ENCODE data around the gene MMP25. TPM values are rescaled to one million over a fixed set of nuclear protein-coding genes. Genes with fewer than 3 reads are reported as not detected.
A peak's percentile ranks its signal among the peaks of the same experiment; 100 is the strongest.

MMP25 gene
- total RNA-seq, 1 experiment from 2014 or later = 0.15 TPM

GRCh38 chr16:3059041-3059722 is 12.8 kb downstream of the MMP25 start:
- peak; percentile 93 for DNase-seq
- peak overlapping the region; percentile 90 for H3K4me2 ChIP-seq (ENCODE audit: low read depth, low read length, poor library complexity, severe bottlenecking)
- H3K27me3 ChIP-seq (ENCODE audit: low read length) = no peaks in the 10 kb centered on the region
- no peaks in the 10 kb centered on the region for H3K36me3 ChIP-seq (ENCODE audit: insufficient read depth, low read length)
- H3K9ac ChIP-seq (ENCODE audit: low read length) = peak overlapping the region; percentile 95
- H2AFZ ChIP-seq (ENCODE audit: low read length) = peak overlapping the region; percentile 88; the same call in 1 of the 2 replicates
- H3K79me2 ChIP-seq (ENCODE audit: low read length) = no peaks in the 10 kb centered on the region
- no peaks in the 10 kb centered on the region for H3K9me2 ChIP-seq (replicated peaks; ENCODE audit: insufficient read depth, low read length)
- peak overlapping the region; percentile 91 for H3K4me3 ChIP-seq (ENCODE audit: low read length)
- no peak overlapping the region for H3K27ac ChIP-seq (ENCODE audit: low read length)
- H4K20me1 ChIP-seq (ENCODE audit: insufficient read depth, low read depth, low read length) = 0 out of 2 replicates have a peak, but pooled peaks cover 11% of the 10 kb centered on the region
- no peaks in the 10 kb centered on the region for H3K9me3 ChIP-seq (ENCODE audit: low read length)
- H3K4me1 ChIP-seq (ENCODE audit: low read length) = peaks cover 18% of the 10 kb centered on the region

- Histone ChIP-seq H4K20me1 (ENCODE audit: insufficient read depth, low read depth, low read length) (0 out of 2 replicates have a peak, but pooled peaks cover 11% of the 10 kb centered on the region), H3K4me2 (ENCODE audit: low read depth, low read length, poor library complexity, severe bottlenecking) (peak overlapping the region; percentile 90), H2AFZ (ENCODE audit: low read length) (peak overlapping the region; percentile 82; the same call in 1 of the 2 replicates), H3K9ac (ENCODE audit: low read length) (peak overlapping the region; percentile 95), H3K36me3 (ENCODE audit: insufficient read depth, low read length) (no peaks in the 10 kb centered on the region), H3K4me1 (ENCODE audit: low read length) (peaks cover 18% of the 10 kb centered on the region), H3K9me2 (replicated peaks; ENCODE audit: insufficient read depth, low read length) (no peaks in the 10 kb centered on the region), H3K79me2 (ENCODE audit: low read length) (no peaks in the 10 kb centered on the region), H3K27ac (ENCODE audit: low read length) (no peak overlapping the region), H3K9me3 (ENCODE audit: low read length) (no peaks in the 10 kb centered on the region), H3K27me3 (ENCODE audit: low read length) (no peaks in the 10 kb centered on the region), H3K4me3 (ENCODE audit: low read length) (peak overlapping the region; percentile 91)
- no peak for DNase-seq
Measured at GRCh38 chr16:3059723-3060242, 13.4 kb downstream of the MMP25 start.

GRCh38 chr16:3060339-3061127 is 14.2 kb downstream of the MMP25 start:
- peaks cover 11% of the 10 kb centered on the region for H3K4me1 ChIP-seq (ENCODE audit: low read length)

GRCh38 chr16:3062553-3062952 is 16.2 kb downstream of the MMP25 start:
- Histone ChIP-seq H4K20me1 (ENCODE audit: insufficient read depth, low read depth, low read length) (0 out of 2 replicates have a peak, but pooled peaks cover 9% of the 10 kb centered on the region), H3K9me3 (ENCODE audit: low read length) (no peaks in the 10 kb centered on the region), H3K36me3 (ENCODE audit: insufficient read depth, low read length) (no peaks in the 10 kb centered on the region), H3K9ac (ENCODE audit: low read length) (no peak overlapping the region), H3K4me2 (ENCODE audit: low read depth, low read length, poor library complexity, severe bottlenecking) (no peak overlapping the region), H3K27me3 (ENCODE audit: low read length) (no peaks in the 10 kb centered on the region), H3K27ac (ENCODE audit: low read length) (no peak overlapping the region), H2AFZ (ENCODE audit: low read length) (no peak overlapping the region), H3K9me2 (replicated peaks; ENCODE audit: insufficient read depth, low read length) (no peaks in the 10 kb centered on the region), H3K4me3 (ENCODE audit: low read length) (no peak overlapping the region), H3K4me1 (ENCODE audit: low read length) (peaks cover 11% of the 10 kb centered on the region), H3K79me2 (ENCODE audit: low read length) (no peaks in the 10 kb centered on the region)
- DNase-seq = no peak

More at GRCh38 chr16:3060339-3061127, 14.2 kb downstream of the MMP25 start:
- Histone ChIP-seq H3K27ac (ENCODE audit: low read length) (no peak overlapping the region), H3K9me3 (ENCODE audit: low read length) (no peaks in the 10 kb centered on the region), H3K4me3 (ENCODE audit: low read length) (no peak overlapping the region), H4K20me1 (ENCODE audit: insufficient read depth, low read depth, low read length) (0 out of 2 replicates have a peak, but pooled peaks cover 11% of the 10 kb centered on the region), H3K9me2 (replicated peaks; ENCODE audit: insufficient read depth, low read length) (no peaks in the 10 kb centered on the region), H3K9ac (ENCODE audit: low read length) (no peak overlapping the region), H3K79me2 (ENCODE audit: low read length) (no peaks in the 10 kb centered on the region), H2AFZ (ENCODE audit: low read length) (no peak overlapping the region), H3K27me3 (ENCODE audit: low read length) (no peaks in the 10 kb centered on the region), H3K36me3 (ENCODE audit: insufficient read depth, low read length) (no peaks in the 10 kb centered on the region), H3K4me2 (ENCODE audit: low read depth, low read length, poor library complexity, severe bottlenecking) (no peak overlapping the region)
- DNase-seq = no peak

- Histone ChIP-seq H3K4me2 (ENCODE audit: low read depth, low read length, poor library complexity, severe bottlenecking) (no peak overlapping the region), H3K79me2 (ENCODE audit: low read length) (no peaks in the 10 kb centered on the region), H3K27me3 (ENCODE audit: low read length) (no peaks in the 10 kb centered on the region), H2AFZ (ENCODE audit: low read length) (no peak overlapping the region), H4K20me1 (ENCODE audit: insufficient read depth, low read depth, low read length) (no peaks in the 10 kb centered on the region), H3K9ac (ENCODE audit: low read length) (no peak overlapping the region), H3K4me1 (ENCODE audit: low read length) (peaks cover 5% of the 10 kb centered on the region), H3K36me3 (ENCODE audit: insufficient read depth, low read length) (no peaks in the 10 kb centered on the region), H3K27ac (ENCODE audit: low read length) (no peak overlapping the region), H3K4me3 (ENCODE audit: low read length) (no peak overlapping the region), H3K9me2 (replicated peaks; ENCODE audit: insufficient read depth, low read length) (no peaks in the 10 kb centered on the region), H3K9me3 (ENCODE audit: low read length) (no peaks in the 10 kb centered on the region)
- no peak for DNase-seq
Measured at GRCh38 chr16:3063625-3064386, 17.4 kb downstream of the MMP25 start.

GRCh38 chr16:3065069-3065741 is 18.8 kb downstream of the MMP25 start, which contains the start of gene IL32:
TSS of gene IL32 (plus strand) at chr16:3065640. CDS start at chr16:3065812, 172 bp downstream.
- no peaks in the 10 kb centered on the region for H3K79me2 ChIP-seq (ENCODE audit: low read length)
- H3K27ac ChIP-seq (ENCODE audit: low read length) = no peak within 1 kb of the TSS
- H4K20me1 ChIP-seq (ENCODE audit: insufficient read depth, low read depth, low read length) = no peaks in the 10 kb centered on the region
- H3K4me1 ChIP-seq (ENCODE audit: low read length) = no peaks in the 10 kb centered on the region
- no peak for DNase-seq
- no peak within 1 kb of the TSS for H2AFZ ChIP-seq (ENCODE audit: low read length)
- H3K36me3 ChIP-seq (ENCODE audit: insufficient read depth, low read length) = no peaks in the 10 kb centered on the region
- no peaks in the 10 kb centered on the region for H3K9me2 ChIP-seq (replicated peaks; ENCODE audit: insufficient read depth, low read length)
- H3K9ac ChIP-seq (ENCODE audit: low read length) = no peak within 1 kb of the TSS
- H3K27me3 ChIP-seq (ENCODE audit: low read length) = no peaks in the 10 kb centered on the region
- H3K9me3 ChIP-seq (ENCODE audit: low read length) = no peaks in the 10 kb centered on the region
- no peak within 1 kb of the TSS for H3K4me2 ChIP-seq (ENCODE audit: low read depth, low read length, poor library complexity, severe bottlenecking)
- H3K4me3 ChIP-seq (ENCODE audit: low read length) = no peak within 1 kb of the TSS

- Histone ChIP-seq H3K4me1 (ENCODE audit: low read length) (no peaks in the 10 kb centered on the region), H2AFZ (ENCODE audit: low read length) (no peak overlapping the region)
Measured at GRCh38 chr16:3065742-3066439, 19.5 kb downstream of the MMP25 start.

More at GRCh38 chr16:3065742-3066439, 19.5 kb downstream of the MMP25 start:
- Histone ChIP-seq H3K9ac (ENCODE audit: low read length) (no peak overlapping the region), H3K36me3 (ENCODE audit: insufficient read depth, low read length) (no peaks in the 10 kb centered on the region), H3K4me3 (ENCODE audit: low read length) (no peak overlapping the region), H3K9me3 (ENCODE audit: low read length) (no peaks in the 10 kb centered on the region), H3K27ac (ENCODE audit: low read length) (no peak overlapping the region), H3K27me3 (ENCODE audit: low read length) (no peaks in the 10 kb centered on the region), H3K9me2 (replicated peaks; ENCODE audit: insufficient read depth, low read length) (no peaks in the 10 kb centered on the region), H4K20me1 (ENCODE audit: insufficient read depth, low read depth, low read length) (no peaks in the 10 kb centered on the region), H3K4me2 (ENCODE audit: low read depth, low read length, poor library complexity, severe bottlenecking) (no peak overlapping the region), H3K79me2 (ENCODE audit: low read length) (no peaks in the 10 kb centered on the region)
- DNase-seq = no peak

Measured in Karpas-422 (cell line).